HG03432 (cell line): ENCODE measurements around the gene KRTAP12-4.
"Not testable (repeated sequence)": the region's sequence is repeated elsewhere in the genome, so short reads cannot be mapped to it uniquely, and the experiment has no call there.

Source experiments
- ATAC-seq: cut with Tn5 transposase; IDR thresholded peaks from one replicate; pipeline ENCODE4 v1.9.1; 2021; ENCODE audit warnings: mild to moderate bottlenecking, moderate library complexity; ENCODE audit not compliant: unreplicated experiment

KRTAP12-4 gene, protein sequence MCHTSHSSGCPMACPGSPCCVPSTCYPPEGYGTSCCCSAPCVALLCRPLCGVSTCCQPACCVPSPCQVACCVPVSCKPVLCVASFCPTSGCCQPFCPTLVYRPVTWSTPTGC

DNA sequence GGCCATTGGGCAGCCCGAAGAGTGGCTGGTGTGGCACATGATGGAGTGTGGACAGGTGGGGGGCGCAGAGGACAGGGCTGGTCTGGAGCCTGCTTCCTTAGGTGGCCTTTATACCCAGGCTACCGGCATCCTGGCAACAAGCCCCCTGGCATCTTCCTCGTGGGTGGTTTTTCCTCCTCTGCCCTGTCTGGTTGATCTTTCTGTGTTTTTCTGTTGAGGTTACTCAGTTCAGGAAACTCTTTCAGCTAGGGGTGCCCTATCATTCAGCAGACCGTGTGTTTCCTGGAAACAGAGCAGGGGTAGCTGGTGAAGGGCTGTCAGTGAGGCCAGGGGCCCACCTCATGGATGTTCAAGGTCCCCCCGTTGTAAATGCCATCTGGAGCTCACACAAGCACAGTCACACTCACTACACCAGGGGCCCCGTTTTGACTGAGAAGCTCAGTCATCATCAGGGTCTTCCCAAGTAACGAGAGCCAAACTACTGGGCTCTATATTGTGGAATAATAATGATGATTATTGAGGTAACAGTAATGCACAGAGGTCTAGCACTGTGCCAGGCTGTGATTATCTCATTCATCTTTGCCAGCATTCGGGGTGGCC is at the start of gene KRTAP12-4:
KRTAP12-4 (minus strand) TSS at position 84 of the 600 bp plus-strand sequence; CDS start at position 39, 45 bp downstream.
- ATAC-seq: no peak

DNA sequence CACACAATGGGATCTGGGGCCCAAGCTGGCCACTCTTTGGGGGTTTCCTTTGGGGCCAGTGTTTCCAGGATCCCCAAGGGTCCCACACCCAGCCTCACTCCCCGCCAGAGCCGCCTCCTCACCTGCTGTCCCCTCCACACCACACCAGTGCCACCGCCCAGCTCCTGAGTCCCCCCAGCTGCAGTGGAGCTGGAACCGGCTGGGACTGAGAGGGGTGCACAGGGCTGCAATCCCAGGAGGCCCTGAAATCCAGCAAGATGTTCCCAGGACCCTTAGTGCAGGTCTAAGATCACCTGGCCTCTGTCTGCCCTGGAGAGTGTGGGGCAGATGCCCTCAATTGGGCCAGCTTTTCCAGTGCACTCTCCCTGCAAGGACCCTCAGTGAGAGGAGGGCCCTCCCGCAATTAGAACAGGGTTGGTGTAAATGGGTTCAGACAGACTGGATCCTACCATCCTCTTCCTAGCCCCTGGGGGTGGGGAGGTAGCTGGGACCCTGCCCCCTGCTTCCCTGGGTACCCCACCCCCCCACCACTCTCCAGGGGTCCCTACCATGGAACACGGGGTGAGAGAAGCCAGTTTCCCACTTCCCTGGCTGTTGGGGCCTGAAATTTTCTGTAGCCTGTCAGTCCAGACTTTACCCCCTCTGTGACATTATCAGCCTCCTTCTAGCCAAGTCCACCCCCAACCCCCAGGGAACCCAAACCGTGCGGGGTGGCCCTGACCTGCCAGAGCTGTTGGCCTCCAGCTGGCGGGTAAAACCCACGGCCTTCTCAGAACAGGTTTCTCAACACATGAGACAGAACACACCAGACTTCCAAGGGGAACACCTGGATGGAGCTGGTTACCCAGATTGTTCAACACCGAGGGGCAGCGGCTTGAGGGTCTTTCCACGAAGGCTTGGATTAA is 49.5 kb upstream of the KRTAP12-4 start:
- ATAC-seq: no peak

DNA sequence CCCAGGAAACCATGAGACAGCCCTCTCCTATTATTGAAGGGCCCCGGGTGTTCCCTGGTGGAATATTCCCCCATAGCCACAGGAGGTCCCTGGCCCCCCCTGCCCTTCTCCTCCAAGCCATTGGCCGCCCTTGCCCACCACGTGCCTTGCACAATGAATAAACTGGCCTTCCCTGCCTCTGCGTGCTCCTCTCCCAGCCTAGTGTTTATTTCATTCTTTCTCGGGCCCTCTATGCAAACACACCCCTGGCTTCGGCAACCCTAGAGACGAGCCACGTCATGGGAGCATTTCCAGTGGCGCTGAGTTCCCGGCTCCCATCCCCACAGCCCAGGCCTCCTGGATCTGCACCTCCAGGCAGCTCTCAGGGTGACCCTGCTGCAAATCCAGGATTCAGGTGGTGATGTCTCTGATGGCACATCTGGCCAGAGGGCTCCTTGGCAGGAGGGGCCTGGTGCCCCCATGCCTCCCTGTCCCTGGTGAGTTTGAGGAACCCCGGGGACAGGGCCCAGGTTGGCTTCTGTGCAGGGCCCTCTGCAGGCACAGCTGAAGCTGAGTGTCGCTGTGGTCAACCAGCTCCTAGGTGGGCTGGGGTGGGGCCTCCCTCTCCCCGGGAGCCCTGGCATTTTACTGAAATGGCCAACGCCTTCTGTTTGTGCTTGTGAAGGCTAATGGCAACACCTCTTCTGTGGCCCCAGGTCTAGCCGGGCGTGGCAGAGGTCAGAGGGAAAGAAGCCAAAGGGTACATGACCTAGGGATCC is 48.7 kb upstream of the KRTAP12-4 start:
- ATAC-seq: no peak

DNA sequence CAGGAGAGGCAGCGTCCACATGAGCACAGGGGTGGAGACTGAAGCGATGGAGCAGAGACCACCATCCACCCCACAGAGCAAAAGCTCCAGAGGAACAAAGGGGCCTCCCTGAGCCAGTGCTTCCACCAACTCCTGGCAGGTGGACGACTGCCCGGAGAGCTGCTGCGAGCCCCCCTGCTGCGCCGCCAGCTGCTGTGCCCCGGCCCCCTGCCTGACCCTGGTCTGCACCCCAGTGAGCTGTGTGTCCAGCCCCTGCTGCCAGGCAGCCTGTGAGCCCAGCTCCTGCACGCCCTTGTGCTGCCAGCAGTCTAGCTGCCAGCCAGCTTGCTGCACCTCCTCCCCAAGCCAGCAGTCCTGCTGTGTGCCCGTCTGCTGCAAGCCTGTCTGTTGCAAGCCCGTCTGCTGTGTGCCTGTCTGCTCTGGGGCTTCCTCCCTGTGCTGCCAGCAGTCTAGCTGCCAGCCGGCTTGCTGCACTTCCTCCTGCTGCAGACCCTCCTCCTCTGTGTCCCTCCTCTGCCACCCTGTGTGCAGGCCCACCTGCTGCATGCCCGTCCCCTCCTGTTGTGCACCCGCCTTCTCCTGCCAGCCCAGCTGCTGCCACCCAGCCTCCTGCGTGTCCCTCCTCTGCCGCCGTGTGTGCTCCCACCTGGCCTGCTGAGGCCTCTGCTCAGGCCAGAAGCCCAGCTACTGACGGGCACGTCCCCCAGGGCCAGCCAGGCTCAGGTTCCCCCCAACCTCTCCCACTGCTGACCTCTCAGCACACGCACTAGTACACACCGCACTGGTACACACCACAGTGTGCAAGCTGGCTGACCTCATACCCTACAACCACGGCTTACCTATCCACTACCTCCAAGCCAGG is 47.9 kb upstream of the KRTAP12-4 start:
- no peak for ATAC-seq

DNA sequence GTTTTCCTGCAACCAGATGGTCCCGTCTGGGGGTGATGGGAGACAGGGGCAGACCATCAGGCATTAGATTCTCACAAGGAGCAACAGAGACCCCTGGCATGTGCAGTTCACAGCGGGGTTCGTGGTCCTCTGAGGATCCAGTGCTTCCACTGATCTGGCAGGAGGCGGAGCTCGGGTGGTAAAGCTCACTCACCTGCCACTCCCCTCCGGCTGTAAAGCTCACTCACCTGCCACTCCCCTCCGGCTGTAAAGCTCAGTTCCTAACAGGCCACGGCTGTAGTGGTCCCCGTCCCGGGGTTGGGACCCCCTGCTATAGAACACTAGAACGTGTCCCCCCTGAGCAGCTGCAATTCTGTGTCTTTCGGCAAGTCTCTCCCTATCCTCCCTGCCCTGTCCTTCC is 47.1 kb upstream of the KRTAP12-4 start:
- ATAC-seq: no peak

DNA sequence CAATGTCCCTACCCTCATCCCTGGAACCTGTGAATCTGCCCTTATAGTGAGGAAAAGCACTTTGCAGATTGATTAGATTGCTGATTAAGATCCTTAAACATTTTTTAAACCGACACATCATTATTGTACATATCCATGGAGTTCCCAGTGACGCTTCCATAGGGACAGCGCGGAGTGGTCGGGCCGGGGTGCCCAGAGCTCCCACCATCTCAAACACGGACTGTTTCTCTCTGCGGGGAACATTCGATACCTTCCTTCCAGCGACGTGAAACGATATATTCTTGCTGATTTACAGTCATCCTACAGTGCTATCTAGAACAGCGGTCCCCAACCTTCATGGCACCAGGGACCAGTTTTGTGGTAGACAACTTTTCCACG is 46.6 kb upstream of the KRTAP12-4 start:
- ATAC-seq: no peak

DNA sequence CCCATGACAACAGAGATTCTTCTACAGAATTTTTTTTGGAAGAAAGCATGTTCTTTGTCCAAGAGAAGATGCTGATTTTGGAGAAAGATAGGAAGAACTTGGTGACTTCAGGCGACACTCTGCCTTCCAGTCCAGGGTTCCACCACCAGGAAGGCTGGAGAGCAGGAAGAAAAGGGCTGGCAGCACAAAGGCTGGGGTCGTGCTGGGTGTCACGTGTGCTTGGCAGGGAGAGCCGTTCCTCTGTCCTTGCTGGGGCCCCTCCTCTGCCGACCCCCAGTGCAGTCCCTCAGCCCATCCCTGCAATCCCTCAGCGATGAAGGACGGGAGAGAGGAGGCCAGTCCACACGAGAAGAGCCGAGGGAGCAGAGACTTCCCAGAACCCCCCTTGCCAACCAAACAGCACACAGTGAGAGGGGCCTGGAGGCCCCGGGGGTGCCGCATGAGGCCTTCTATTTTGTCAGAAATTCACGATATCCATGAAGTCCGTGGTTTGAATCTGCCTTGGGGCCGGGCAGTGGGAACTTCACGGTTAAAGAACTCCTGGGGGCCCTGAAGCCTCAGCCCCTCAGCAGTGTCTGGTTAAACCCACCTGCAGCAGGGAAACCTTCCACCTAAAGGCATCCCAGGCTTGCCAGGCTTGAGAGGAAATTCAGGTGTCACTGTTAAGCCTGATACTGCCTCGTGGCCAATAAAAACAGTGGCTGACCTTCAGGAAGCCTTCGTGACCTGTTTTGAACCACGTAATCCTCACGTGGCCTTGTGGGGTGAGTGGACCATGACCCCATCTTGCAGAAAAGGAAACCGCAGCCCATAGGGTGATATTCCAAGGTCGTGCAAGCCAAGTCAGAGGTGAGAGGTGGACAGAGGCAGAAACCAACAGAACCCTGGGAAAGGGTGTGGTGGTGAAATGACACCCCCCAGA is 45.9 kb upstream of the KRTAP12-4 start:
- no peak for ATAC-seq

DNA sequence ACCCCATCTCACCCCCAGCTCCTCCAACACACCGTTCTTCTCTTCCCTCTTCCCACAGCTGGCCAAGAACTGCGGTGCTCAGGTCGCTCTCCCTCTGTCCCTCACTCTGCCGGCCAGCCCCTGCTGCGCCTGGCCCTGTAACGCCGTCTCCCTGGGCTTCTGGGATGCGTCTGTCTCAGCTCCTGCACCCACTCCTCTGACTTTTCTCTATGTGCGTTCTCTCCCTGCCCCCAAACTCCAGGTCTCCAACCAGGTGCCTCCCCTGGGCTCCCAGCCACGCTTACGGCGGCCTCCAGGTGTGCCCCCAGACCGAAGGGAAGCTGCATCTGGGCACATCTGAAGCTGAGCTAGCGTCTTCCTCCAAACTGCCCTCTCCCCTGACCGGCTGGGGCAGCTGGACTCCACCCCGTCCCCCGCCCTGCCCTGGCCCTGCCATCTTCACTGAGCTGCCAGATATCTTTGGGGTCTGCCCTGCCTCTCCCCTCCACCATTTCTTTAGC is 45.1 kb upstream of the KRTAP12-4 start:
- no peak for ATAC-seq

DNA sequence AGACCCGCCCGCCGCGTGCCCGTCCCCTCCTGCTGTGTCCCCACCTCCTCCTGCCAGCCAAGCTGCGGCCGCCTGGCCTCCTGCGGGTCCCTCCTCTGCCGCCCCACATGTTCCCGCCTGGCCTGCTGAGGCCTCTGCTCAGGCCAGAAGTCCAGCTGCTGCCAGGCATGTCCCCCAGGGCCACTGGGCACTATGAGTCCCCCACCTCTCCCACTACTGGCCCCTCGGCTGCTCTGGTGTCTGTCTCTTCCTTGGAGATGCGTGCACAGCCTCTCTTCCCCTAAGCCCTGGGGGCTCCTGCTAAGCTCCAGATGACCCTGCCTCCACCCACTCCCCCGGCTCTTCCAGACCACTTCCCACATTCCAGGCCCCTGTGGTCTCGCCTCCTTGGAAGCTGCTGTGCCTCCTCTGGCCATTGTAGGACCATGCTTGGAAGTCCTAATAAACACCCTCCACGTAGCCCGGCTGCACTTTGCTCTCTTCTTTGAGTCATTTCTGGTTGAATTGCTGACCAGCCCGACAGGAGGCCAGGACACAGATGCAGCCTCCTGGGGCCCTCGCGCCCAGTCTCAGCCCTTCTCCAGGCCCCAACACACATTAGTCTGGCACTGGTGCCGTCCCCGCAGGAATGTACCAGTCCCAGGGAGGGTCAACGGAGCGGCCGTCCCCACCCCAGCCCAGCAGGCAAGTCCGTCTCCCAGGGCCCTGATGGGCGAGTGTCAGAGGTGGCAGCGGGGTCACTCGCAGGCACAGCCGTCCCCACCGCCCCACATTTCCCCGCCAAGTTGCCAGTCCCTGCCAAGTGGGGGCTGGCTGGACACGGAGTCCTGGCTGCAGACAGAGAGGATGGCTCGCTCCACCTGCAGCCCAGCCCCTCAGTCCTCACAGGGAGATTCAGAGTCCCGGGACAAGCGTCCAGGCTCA is 43.6 kb upstream of the KRTAP12-4 start:
- ATAC-seq: no peak

DNA sequence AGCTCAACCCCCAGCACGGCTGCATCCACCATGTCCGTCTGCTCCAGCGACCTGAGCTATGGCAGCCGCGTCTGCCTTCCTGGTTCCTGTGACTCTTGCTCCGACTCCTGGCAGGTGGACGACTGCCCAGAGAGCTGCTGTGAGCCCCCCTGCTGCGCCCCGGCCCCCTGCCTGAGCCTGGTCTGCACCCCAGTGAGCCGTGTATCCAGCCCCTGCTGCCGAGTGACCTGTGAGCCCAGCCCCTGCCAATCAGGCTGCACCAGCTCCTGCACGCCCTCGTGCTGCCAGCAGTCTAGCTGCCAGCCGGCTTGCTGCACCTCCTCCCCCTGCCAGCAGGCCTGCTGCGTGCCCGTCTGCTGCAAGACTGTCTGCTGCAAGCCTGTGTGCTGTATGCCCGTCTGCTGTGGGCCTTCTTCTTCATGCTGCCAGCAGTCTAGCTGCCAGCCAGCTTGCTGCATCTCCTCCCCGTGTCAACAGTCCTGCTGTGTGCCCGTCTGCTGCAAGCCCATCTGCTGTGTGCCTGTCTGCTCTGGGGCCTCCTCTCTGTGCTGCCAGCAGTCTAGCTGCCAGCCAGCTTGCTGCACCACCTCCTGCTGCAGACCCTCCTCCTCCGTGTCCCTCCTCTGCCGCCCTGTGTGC is 42.8 kb upstream of the KRTAP12-4 start, which contains the start of gene KRTAP10-12:
KRTAP10-12 (plus strand) TSS at position 1 of the 639 bp plus-strand sequence; CDS start at position 31, 30 bp downstream.
- not testable (repeated sequence) for ATAC-seq

DNA sequence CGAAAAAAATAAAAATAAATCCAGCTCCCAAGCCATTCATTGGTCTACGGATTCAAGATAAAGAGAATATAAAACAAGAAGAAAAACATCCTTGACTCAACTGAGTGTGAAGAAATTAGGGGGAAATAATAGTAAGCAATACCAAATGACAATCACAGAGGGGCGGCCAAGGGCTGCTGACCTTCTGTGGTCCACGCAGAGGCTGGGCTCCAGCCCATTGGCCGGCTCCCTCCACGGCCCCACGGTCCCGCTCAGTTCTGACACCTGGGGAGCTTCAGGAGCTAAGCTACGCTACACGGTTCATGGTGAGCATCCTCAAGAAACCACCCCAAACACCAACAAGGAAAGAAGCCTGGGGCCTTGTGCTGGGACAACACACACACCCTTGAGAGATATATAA is 42.1 kb upstream of the KRTAP12-4 start:
- ATAC-seq: no peak

DNA sequence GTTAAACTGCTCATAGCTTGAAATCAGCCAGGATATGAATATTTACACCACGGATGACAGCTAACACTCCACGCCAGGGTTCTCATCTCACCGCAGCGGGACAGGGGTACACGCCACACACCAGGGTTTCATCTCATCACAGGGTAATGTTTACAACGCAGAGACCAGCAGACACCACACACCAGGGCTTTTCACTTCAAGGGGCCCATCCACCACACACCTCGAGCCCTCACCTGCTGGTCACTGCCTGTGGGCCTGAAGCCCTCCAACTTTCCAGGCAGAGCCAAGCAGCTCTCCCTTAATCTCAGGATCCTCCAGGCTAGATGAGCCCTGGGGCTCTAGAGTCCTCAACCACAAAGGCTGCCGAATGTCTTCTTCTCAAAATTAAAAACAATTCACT is 41.2 kb upstream of the KRTAP12-4 start:
- no peak for ATAC-seq

DNA sequence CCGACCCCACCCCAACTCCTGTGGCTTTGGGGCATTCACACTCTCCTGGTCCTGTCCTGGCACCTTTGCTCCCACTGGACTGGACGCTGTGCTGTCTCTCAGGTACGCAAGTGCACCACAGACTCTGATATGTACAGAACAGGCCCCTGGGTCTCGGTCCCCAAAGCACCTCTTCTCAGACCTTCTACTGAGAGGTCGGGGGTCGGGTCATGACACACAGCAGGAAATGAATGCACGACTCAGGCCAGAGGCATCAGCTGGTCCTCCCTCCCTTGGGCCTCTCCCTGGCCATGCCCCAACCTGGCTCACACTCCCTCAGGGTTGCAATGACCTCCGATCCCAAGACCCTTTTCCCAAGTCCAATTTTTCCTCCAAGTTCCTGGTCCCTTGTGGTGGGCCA is 40.7 kb upstream of the KRTAP12-4 start:
- ATAC-seq: no peak

DNA sequence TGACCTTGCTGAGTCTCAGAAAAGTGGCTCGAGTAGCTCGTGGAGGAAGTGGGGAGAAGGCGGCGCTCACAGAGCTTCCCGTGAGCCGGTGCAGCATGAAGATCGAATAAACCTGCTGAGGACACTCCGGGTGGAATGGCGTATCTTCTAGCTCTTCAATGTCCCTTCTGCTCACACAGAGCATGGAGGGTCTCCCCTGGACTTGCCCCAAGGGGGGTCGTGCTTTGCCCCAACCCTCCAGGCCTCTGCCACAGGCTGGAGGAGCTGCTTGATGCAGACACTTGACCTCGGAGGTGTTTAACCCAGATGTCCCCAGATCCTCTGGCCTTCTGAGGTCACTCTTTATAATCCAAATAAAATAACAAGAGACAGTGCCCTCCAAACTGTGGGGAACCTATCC is 40.3 kb upstream of the KRTAP12-4 start:
- ATAC-seq: no peak

DNA sequence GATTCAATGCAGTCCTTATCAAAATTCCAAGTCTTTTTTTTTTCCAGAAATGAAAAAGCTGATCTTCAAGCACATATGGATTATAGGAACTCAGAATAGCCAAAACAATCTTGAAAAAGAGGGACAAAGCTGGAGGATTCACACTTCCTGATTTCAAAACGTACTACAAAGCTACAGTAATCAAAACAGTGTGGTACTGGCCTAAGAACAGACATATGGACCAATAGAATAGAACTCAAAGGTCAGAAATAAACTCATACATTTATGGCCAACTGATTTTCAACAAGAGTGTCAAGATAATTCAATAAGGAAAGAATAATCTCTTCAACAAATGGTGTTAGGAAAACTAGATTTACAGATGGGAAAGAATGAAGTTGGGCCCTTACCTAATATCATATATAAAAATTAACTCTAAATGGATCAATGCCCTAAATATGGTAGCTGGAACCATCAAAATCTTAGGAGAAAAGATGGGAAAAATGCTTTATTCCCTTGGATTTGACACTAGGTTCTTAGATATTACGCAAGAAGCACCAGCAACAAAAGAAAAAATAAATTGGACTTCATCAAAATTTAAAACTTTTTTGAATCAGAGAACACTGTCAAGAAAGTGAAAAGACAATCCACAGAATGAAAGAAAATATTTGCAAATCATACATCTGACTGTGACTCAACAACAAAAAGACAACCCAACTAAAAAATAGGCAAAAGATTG is 38.5 kb upstream of the KRTAP12-4 start:
- ATAC-seq: no peak

DNA sequence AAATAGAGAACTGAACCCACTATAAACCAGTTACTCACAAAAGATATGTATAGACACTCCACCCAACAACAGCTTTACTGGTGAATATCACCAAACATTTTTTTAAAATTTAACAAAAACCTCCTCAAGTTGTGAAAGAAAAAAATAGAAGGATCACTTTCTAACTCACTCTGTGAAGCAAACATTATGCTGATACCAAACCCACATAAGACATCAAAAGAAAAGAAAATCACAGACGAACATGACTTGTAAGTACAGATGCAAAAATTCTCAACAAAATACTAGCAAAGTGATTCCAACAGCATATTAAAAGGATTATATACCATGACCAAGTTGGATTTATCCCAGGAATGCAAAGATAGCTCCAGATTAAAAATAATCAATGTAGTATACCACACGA is 37.2 kb upstream of the KRTAP12-4 start:
- no peak for ATAC-seq

DNA sequence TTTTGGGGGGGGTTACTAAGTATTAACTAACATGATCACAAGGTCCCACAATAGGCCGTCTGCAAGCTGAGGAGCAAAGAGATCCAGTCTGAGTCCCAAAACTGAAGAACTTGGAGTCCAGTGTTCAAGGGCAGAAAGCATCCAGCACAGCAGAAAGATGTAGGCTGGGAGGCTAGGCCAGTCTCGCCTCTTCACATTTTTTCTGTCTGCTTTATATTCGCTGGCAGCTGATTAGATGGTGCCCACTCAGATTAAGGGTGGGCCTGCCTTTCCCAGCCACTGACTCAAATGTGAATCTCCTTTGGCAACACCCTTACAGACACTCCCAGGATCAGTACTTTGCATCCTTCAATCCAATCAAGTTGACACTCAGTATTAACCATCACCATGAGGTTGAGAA is 35.3 kb upstream of the KRTAP12-4 start:
- not testable (repeated sequence) for ATAC-seq
